LHCN-M2 (cell line): Measurements from ENCODE around the gene DKC1. TPM values are rescaled to one million over a fixed set of nuclear protein-coding genes. Genes with fewer than 3 reads are reported as not detected.
"Not testable (repeated sequence)": the region's sequence is repeated elsewhere in the genome, so short reads cannot be mapped to it uniquely, and the experiment has no call there.

ENCODE experiments used
- DNase-seq: peaks from one replicate; pipeline ENCODE4 v3.0.0-alpha.2; 2012; ENCODE audit warnings: low read depth
- total RNA-seq: library from RNA; depleted of rRNA; stranded (reverse); fragments of >200 nt; gene quantifications from 2 replicates; pipeline ENCODE4 v1.2.3, GENCODE V29; 2014

DKC1 gene
- total RNA-seq, 1 experiment from 2014 or later = 46.2 TPM

DNA sequence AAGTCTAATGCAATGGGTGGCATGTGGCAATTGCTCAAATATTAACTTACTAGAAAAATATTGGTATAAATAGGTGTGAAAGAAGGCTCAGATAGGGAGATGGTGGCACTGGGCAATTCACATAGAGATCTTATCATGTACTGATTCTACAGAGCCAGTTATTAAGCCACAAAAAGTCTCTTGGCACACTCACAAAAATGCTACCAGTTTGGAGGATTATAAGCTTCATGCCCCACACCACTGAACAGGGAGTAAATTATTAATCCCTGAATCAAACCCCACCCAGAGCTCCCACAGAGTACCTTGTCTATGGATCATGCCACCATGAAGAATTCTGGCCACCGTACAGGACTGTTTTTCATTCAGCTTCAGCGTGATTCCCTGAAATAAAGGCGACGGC, 28.8 kb downstream of the DKC1 start:
- DNase-seq = no peak

DNA sequence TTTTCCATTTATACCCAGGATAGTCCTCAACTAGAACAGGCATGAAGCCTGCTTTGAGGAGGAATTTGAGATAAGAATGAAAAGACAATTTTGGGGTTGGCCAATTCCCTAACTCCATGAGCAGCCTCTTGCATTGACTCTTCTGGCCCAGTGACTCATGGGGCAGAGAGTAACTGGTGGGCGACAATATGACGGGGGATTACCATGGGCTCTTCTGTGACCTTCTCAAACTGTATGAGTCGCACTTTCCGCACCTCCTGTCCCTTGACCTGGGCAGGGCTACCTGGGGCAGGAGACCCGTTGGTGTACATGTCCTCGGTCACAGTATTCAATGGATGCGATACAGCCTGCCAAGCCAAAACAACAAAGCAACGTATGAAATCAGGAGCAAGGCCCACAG, 29.3 kb downstream of the DKC1 start:
- no peak for DNase-seq

DNA sequence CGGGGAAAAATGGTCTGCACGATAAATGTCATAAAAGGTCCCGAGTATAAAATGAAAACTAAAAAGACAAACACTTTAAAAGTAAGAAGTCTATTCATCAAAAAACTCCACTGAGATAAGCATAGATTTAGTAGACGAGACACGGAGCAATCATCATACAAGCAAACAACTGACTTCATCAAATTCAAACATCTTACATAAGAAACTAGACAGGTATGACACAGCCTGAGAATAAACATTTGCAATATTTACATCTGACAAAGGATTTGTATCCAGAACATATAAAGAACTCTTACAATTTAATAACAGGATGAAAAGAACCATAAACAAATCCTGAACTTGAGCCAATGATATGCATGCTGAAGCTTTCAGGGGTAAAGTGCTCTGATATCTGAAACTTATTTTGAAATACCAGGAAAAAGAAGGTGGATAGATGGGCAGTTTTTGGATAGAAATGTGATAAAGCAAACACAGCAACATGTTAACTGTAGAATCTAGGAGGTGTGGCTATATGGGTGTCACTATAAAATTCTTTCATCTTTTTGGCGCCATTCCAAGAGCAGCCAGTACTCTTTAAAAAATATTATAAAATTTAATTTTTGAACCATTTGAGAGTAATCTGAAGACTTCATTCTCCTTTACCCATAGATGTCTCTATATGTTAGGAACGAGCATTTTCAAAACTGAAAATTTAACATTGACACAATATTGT, 30.6 kb downstream of the DKC1 start:
- DNase-seq = no peak

DNA sequence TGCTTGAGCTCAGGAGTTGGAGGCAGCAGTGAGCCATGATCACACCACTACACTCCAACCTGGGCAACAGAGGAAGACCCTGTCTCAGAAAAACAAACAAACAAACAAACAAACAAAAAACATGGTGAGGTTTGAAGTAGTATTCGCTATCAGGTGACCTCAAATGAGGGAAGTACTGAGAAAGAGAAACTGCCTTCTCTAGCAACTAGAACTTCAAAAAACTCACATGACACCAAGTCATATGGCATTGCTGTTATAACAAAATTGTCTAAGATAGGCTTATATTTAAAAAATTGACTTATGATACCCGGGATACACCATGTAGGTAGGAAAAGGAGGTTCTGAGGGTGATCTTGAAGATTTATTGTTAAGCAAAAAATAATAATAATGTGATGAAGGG, 32.4 kb downstream of the DKC1 start:
- DNase-seq = no peak

DNA sequence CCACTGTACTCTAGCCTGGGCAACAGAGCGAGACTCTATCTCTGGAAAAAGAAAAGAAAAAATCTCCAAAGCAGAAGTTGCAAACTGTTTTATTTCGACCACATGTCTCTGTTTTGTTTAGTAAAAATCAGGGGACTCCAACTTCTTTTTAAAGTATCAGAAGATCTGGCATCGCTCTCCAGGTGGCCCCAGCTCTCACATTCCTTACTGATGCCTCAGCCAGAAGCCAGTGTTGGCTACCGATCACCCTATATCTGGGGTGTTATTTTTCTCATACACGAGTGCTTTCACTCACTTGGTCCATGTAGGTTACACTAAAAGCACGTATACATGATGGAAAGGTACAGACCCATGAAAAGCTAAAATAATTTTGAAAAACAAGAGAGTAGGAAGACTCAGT, 34.3 kb downstream of the DKC1 start:
- DNase-seq = no peak

DNA sequence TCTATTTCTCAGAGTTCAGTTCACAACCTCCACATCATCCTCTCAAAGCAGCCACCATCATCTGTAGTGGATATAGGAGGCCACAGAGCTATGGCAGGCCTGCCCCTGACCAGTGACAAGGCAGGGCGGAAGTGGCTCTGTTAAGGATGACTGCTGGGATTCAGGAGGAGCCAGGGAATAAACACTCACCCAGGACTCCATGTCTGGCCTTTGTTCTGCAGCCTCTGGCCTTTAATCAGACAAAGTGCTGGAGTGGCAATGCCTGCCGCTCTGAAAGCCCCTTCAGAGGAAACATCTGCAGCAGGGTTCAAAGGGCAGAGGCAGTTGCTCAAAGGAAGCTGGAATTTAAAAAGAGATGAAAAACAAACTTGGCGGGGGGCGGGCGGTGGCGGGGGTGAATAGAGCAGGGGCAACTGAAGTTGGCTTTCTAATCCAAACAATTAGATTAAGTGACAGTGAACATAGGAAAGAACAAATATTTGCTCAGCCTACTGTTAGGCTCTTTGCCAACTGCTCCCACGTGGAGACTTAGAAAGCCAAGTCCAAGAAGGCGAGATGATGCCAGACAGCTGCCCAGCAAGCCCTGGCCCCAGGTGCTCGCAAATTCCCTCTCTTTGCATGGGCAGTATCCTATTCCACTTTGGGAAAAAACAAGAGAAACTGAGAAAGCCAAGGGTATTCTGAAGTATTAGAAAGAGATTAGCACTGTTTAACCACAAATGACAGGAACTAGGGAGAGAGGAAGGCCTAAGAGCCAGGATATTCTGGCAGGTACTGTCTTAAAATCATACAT, 37.1 kb downstream of the DKC1 start:
- DNase-seq = no peak

DNA sequence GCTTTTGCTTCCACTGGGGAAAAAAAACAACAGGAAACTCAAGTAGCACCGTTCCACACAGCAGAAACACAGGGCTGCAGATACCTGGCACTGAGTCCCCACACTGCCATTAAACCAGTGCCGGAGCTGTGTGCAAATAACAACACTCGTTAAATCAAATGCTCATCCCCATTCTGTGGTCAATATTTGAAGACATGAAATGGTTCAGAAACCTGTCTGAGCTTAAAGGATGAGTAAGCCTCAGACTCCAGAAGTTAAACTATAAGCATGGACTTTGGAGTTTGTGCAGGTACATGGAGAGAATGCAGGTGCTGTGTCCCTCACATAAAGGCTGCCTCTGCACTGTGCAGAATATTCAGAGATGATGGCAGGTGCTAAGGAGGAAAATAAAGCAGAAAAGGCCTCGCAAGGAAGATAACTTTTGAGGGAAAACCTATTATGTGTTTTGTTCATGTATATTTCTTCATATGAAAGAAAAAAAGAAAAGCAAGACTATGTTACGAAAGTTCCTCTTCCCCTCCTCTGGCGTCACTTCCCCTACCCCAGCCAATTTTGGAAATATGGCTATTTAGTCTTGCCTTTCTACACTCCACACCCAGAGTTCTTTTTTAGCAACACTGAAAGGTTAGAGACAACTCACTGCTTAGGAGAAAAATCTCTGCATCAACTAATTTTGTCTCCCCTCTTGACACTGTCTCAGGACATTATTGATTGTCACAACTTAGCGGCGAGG, 38.0 kb downstream of the DKC1 start:
- no peak for DNase-seq

DNA sequence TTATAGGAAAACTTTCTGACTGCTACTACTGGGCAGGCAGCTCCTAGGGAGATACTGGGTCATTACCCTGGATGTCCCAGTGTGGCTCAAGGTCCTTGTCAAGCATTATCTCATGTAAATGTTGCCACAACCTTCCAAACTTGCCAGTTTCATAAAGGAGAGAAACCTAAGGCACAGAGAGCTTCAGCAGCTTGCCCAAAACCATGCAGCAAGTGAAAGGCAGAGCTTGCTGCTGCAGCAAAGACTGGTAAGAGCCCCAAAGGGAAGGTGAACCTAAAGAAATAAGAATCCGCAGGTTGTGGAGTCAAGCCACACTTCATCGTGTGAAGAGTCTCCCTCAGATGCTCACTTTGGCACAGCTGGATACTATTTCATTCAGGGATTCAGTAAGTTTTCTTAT, 40.3 kb downstream of the DKC1 start:
- DNase-seq = no peak

DNA sequence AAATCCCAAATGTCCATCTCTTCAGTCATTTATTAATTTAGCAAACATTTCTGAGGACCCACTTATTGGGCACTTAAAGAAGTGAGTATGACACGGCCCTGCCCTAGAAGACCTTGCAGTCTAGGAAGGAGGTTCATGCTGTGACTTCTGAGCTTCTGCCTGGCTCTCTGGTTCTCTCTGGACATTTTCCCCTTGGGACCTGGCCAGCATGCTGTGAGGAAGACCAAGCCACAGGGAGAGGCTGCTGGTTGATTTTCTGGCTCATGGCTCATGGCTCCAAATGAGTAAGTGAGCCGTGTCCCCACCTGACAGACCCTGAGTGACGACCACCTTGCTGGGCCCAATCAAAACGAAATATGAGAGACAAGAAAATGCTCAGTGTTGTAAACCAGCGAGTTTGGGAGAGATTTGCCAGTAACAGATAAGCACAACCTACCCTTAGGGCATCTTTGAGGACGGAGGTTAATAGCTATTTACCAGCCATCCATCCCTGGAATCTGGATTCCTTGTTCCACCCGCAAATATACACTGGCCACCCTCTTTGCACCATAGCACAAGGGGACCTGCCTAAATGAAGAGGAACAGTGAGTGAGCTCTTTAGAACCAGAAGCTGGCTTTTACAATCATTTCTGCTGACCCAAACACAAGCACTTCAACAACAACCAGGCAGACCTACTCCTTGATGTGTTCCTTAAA, 41.7 kb downstream of the DKC1 start:
- no peak for DNase-seq

DNA sequence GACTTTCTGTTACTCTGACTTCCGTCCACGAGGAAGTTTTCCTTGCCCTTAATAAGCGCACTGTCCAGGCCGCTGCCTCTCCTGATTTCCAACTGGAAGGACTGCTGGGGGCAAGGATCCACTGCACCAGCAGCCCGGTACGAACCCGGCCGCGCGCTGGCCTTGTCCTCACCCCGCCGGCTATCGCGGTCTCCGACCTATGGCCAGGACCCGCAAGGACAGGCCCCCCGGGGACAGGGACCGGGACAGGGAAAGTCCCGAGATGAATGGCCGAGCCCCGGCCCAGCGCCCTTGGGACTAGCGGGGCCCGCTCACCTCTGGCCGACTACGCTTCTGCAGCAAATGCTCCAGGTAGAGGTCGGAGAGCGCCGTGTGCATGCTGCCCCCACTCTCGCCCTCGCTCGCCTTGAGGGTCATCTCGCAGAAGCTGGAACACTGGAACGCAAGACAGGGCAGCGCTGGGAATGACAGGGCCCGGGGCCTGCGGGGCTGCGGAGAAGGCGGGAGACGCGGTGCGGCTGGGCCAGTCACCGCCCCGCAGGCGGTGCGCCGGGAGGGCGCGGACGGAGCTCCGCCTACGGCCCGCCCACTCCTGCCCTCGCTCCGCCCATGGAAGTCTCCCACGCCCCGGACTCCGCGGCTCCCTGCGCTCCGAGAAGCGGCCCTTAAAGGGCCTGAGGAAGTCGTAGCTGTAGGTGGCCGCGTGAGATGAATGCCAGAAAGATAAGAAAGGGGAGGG, 42.5 kb downstream of the DKC1 start, which contains the start of gene MPP1:
MPP1 (minus strand) TSS at position 529 of the 739 bp plus-strand sequence; CDS start at position 417, 112 bp downstream.
- peak; percentile 55 for DNase-seq

DNA sequence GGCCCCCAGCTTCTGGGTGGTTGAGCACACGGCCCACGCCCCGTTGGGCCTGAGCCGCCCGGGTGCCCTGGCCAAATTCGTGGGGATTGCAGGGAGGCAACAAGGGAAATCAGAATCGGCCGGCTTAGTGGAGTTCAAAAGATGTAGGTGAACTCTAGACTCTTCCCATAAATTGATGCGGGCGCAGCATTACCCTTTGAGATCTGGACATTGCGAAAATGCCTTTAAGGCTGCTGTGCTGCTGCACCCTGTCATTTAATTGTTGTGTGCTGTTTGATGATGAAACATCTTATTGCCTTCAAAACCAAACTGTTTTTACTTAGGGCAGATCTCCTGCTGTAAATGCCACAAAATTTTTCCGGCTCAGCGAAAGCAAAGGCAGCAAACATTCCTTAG, 43.0 kb downstream of the DKC1 start:
- no peak for DNase-seq

DNA sequence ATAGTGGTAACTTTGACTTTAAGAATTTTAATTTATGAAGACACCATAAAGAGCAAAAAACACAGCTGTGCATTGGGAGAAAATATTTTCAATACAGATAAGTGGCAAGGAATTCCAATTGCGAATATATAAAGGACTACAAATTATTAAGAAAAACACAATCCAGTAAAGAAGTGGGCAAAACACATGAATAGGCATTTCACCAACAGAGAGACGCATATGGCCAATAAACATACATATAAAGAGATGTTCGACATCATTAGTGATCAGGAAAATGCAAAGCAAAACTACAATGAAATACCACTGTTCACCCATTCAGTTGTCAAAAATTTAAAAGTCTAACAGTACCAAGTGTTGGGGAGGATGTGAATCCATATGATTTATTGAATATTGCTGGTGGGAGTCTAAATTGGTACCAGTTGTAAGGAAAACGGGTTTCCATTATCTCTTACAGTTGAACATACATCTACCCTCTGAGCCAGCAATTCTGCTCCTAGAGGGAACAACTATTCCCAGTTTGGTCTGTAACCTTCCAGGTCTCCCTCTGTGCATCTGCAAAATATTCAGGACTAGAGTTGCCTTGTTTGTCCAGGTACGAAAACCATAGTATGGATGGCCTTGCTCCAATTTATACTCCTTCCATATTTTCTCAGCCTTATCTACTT, 44.3 kb downstream of the DKC1 start:
- DNase-seq = no peak

DNA sequence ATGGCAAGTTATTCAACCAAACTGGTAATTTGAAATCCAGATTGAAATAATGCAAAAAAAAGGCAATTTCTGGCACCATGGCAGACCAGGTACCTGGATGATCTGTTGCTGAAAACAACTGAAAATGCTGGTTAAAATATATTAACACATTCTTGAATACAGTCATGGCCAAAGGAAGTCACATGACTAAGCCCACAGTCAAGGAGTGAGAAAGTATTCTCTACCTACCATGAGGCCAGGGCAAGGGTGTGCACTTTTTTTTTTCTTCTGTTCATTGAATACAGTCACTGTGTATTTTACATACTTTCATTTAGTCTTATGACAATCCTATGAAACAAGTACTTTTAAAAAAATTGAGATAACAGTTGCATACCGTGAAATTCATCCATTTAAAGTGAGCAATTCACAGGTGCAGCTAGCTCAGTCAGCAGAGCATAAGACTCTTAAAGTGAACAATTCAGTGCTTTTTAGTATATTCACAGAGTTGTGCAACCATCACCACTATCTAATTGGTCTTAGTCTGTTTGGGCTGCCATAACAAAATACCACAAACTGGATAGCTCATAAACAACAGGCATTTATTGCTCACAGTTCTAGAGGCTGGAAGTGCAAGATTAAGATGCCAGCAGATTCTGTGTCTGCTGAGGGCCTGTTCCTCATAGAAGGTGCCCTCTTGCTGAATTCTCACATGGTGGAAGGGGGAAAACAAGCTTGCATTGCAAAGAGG, 47.4 kb downstream of the DKC1 start:
- no peak for DNase-seq

DNA sequence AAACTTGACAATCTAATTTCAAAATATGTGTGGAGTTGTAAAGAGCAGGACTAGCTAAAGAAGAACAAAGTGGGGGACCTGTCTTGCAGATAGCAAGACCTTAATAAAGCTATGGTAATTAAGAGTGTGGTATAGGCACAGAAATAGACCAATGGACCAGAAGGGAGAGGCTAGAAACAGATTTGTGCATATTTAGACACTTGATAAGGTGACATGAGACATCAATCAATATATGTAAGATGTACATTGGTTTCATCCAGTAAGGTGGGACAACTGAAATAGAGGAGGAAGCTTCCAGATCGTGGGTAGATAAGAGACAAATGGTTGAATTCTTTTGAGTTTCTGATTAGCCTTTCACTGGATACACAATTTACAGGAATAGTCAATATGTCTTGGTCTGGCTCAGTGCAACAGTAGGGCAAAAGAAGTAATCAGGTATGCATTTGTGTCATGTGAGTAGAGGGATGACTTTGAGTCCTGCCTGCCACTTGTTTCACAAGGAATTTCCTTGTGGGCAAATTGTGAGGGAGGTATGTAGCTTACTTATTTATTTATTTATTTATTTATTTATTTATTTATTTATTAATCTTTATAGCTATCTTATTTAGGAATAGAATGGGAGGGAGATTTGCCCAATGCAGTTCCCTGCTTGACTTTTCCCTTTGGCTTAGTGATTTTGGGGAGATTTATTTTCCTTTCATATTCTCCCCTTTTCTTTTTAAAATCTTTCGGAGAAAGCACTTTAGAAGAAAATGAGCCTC, 49.9 kb downstream of the DKC1 start:
- no peak for DNase-seq

DNA sequence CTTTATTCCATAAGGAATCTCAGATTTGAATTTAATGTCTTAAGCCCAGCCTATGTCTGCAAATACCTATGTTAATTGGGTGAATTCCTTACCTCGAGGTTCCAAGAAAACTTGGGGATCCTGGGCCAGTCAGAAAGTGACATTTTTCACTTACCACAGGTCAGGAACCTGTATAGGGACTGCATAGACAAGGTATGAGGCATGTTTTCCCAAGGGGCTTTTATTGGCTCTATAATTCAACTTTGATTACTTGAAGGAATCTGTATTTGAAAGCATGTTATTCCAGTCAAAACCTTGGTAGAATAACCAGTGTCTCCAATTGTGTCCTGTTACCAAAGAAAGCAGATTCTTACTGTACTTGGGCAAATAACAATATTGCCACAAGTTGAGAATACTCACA, 51.1 kb downstream of the DKC1 start:
- no peak for DNase-seq

DNA sequence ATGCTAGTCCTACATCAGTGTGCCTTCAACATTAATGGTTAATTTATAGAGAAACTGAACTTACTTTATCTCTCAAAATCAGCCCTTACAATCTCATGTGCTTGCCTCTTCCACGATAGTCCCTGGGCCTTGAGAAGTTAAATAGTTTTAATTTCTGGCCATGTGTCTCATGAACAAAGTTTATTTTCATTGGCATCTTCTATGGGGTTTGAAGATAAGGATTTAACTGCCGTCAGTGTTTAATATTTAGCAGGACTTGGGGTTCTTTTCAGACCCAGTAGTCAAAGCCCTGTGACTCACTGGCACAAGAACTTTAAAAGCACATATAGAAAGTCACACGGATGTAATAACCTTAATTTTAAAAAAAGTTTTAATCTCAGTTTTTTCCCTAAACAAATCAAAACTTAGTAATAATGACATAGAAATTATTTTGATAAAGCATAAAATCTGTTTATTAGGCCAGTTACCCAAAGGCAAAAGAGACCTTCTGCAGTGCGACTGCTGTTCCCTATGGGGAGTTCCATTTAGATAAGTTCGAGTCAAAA, 52.7 kb downstream of the DKC1 start:
- DNase-seq = no peak

DNA sequence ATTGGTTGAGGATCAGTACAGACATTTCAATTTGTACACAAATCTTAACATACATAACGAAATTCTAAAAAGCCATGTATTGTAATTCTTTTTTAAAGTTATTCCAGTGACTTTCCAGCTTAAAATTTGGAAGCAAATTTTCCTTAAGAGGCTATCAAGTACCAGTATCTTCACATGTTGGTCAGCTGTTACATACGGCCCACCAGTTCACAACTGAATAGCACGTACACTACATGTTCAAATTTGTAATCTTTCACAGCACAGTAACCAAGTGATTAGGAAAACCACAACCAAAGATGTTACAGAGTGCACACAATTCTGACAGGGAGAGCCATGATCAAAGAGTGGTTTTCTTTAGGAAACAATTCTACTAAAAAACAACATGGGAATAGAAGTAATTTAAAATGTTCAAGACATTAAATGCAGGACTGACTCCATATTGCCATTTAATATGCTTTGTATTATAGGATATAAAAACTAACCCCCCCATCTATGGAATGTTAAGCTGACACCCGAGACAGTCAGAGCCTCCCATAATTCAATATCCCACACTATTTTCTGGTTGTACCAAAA, 53.7 kb downstream of the DKC1 start:
- DNase-seq = not testable (repeated sequence)

DNA sequence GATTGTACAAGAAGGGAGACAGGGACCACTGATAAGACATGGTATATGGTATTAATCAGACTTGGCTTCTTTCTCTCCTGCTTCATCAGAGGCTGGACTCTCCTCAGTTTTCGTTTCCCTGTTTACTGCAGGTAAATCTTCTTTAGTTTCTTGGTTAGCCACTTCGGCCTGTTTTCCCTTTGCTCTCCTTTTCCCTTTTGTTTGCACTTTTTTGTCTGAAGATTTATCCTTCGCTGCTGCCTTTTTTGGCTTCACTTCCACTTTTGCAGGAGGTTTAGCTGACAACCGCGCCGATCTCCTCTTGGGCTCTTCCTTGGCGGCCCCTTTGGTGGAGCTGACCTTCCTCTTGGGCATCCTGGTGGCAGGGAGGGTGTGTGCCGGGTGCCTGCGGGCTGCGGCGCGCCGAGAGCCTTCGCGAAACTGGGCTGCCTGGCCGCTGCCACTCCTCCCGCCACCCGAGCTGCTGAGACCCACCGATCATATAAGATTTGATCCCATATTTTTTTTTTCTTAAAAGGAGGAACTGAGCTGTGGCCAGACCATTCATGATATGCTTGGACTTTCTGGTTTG, 54.5 kb downstream of the DKC1 start:
- DNase-seq = not testable (repeated sequence)
